Medulla oblongata (tissue), 1 donor: Measurements from ENCODE around the gene TLR3.

ENCODE experiments used
- DNase-seq: peaks from one replicate; pipeline ENCODE4 v3.0.0-alpha.2; 2015; ENCODE audit errors: extremely low spot score

The TLR3 gene

DNA sequence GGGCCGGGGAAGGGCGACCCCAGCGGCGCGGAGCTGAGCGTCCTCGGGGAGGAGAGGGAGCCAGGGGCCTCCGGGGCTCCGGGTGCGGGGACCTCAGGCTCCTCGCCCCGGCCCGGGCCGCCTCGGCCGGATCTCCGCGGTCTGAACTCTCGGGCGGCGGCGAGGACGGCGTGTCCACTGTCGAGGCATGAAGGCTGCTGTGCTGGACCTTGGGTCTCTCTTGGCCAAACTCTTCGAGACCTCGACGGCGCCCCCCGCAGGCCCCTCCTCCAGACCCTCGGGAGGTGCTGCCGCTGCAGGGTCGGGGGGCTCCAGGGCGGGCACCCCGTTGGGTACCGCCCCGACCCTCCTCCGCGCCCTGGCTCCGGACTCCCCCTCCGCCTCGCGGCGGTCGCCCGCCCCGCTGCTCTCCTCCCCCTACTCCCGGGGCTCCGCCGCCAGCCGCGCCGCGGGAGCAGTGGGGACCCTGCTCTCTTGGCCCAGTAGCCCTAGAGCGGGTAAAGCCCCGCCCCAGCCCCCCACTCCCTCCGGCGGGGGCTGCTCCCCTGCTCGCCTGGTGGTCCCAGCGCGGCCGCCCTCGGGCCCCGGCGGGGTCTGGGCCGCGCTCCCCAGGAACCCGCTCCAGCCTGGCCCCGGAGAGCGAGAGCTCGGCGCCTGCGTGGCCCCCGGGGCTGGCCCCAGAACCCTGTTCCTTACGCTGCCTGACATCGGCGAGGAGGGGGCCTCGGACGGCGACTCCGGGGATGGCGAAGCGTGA lies 36.1 kb downstream of the TLR3 start:
- DNase-seq = no peak

DNA sequence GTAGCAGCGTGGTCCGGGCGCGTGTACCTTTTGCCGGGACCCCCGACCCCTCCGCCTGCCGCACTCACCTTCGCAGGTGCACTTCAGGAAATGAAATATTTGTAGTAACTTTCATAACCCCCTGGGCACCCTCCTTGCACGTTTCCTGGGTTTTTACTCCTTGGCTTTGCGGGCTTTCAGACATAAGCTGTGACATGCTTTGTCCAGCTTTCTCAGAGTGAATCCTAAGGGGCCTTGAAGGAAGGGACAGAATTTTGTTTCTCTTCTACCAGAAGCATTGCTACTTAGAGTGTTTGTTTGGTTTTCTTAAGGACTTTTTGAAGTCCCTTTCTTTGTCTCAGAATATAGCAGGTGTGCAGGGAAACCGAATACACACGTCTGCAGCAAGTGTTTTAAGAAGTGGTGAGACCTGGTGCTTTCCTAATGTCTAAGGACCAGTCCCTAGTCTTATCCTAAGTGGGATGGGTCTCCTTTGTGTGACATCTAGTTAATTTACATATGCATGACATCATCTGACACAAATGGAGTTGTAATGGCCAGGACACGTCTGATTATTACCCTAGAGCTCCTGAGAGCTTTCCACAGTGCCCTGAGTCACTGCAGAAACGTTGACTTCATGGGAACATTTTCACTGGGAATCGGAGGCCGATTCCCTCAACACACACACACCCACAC lies 36.8 kb downstream of the TLR3 start:
- peak; percentile 46 for DNase-seq

DNA sequence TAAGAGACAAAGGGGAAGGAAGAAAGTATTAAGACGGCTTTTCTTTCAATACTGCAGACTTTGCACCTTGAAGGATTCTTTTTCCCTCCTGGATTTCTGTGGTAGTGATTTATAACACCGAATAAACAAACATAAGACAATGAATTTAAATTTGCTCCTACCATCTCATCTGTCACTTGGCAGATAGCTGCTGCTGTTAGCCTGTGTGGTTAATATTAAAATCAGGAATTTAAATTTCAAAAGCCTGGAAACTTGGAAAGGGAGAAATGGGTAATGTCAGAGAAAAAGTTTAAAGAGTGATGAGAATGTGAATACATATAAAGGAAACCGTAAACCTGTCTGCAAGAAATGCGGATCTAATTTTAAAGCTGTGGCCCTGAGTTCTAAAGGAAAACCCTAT lies 39.0 kb downstream of the TLR3 start:
- DNase-seq = no peak

DNA sequence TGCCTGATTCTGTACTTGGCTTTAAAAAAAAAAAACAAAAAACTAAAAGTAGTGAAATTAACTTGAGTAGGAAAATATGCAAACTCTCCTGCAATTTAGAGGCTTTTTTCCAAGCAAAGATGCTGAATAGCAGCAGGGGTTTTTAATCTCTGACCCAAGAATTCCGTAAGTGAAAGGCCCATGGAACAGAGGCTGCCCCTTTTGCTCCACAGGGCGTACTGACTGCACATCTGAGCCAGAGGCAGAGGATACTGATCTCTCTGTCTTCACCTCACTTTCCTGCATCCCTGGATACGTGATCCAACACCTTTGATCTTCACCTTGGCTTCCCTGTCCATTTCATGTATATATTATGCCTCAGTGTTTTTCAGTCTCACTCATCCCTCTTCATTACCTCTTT lies 39.4 kb downstream of the TLR3 start:
- DNase-seq = no peak

DNA sequence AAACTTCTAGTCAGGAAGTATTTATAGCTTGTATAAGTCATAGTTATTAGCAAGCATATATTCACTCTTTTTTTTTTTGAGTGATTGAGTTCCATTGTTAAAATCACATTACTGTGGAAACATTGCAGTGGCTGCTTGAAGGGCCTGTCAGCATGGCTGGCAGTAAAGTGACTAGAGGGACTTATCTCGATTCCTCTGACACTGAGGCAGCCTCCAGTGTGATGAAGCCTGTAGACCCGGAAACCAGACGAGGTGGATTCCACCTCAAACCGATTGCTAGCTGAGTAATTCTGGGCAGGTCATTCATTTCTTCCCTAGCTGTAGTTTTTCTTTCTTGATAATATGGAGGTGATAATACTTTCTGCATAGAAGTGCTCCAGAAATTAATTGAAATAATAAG lies 40.3 kb downstream of the TLR3 start:
- DNase-seq = no peak

DNA sequence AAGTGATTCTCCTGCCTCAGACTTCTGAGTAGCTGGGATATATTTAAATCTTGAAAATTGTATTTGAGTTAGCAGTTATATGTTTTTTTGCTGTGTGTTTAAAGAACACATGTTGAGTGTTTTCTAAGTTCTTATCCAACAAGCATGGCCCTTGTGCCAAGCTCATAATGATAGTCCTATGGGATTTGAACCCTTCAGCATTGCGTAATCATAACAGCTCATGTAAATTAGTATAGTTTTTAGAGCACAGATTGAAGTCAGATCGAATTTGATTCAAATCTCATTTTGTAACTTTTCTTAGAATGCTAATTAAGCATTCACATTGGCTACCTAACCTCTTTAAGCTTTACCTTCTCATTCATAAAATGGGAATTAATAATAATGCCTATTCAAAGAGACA lies 47.7 kb downstream of the TLR3 start:
- DNase-seq = no peak

DNA sequence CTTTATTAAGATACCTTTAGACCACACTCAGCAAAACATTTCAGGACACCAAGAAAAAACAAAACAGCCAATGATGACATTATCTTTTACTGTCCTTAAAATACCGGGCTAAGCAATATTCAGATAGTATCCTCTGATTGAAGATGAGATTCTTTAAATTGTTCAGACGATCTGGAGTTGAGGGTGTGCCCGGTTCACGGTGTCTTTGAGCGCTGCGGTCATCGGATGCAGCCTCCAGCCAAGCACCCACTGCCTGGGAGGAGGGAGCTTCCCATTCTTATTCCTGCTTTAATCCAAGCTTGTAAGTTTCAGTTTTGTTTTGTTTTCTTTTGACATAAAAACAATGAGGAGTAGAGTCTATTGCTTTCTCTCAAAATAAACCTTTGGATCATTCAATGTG lies 49.6 kb downstream of the TLR3 start:
- no peak for DNase-seq

DNA sequence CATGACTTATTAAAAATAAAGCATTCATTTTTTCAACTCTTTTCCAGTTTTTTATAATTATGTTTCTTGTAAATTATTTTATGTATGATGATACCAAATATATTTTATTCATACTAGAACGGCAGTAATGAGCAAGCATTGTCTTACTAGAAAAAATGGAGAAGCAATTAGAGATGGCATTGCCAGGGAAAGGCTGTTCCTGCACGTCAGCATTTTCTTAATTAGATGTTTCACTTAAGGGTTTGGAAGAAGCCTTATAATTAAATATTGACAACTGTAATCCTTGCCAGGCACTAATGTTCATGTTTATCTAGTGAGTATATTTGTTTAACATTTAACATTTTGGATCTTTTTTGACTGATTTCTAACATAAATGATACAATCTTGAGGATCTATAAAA lies 52.1 kb downstream of the TLR3 start:
- no peak for DNase-seq

DNA sequence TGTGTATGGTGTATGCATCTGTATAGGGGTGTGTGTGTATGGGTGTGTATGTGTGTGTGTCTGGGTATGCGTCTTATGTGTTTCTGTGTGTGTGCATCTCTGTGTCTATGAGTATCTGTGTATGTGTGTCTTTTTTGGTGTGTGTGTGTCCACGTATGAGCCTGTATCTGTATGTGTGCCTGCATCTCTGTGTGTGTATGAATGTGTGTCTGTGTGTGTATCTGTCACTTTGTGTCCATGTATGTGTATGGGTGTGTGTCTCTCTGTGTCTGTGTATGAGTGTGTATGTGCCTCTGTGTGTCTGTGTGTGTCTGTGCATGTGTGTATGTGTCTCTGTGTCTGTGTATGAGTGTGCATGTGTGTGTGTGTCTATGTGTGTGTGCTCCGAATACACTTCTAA lies 59.9 kb downstream of the TLR3 start:
- DNase-seq = no peak

DNA sequence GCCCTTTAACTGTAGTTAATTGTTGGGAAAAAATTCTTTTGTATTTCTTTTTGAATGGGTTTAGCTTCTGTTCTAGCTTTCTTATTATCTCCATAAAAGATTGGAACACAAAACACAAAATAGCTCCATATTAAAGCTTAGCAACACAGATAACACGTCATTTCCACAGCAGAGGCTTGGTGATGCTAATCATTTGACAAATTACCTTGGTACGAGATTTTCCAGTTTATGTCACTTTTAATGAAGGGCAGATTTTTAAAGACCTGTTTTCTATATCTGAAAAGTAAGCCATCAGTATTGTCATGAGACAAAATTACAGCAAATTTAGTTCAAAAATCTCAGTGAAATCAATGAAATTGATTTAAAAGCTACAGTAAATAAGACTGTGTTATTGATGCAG lies 63.0 kb downstream of the TLR3 start:
- no peak for DNase-seq

DNA sequence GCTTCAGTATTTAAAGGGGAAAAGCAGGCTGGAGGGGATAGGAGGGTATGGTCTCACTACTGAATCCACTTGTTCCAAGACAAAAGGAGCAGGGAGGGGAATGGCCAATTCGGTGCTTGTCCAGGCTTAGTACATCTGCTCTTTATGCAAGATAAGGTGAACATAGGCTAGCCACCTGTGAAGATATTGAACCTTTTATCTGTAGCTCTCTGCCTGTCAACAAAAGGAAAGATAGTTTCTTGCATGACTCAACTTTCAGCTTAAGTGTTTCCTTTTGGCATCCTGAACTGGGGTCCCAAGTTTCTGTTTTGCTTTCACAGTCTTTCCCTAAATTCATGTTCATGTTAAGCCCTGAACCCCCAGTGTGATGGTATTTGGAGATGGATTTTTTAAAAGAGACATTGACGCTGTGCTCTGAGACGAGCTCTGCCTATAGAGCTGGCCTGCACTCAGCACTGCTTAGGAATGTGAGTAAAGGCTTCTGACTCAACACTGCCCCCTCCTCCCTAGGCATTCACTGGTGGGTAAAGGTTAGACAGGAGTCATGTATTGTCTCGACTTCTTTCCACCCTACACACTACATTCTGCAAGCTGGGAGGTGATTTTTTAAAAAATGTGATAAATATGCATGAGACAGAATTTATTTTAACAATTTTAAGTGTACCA lies 63.8 kb downstream of the TLR3 start:
- DNase-seq = no peak

DNA sequence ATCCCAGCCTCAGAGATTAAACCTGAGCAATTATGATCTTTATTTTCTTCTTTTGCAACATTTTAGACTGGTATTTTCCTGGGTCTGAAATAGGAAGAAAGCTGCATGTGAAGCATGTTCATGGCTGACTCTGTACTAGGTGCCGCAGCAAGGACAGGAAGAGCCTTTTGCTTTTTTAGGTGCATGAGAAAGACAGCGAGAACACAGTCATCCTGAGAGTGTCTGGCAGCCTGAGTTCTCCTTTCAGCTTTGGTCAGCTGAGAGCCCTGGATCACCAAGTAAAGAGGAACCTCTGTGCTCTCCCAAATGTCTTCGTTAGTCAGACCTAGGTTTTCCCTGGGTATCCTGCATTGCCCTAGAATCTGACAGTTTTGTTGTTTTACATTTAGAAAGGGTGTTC lies 65.3 kb downstream of the TLR3 start:
- peak; percentile 88 for DNase-seq

DNA sequence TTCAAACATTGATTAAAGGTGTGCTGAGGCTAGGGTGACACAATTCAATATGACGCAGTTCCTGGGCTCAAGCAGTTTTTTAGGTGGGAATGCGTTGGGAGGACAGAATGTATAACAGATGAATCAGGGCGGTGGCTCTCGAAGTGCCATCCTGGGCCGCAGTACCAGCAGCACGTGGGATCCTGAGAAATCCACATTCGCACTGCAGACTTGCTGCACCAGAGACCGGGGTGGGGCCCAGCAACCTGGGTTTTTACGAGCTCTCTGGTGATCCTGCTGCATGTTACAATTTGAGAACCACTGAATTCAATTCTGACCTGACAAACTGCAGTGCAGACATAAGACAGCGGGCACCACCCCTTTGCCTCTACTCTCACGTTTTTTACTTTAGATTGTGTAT lies 65.9 kb downstream of the TLR3 start:
- DNase-seq = no peak

DNA sequence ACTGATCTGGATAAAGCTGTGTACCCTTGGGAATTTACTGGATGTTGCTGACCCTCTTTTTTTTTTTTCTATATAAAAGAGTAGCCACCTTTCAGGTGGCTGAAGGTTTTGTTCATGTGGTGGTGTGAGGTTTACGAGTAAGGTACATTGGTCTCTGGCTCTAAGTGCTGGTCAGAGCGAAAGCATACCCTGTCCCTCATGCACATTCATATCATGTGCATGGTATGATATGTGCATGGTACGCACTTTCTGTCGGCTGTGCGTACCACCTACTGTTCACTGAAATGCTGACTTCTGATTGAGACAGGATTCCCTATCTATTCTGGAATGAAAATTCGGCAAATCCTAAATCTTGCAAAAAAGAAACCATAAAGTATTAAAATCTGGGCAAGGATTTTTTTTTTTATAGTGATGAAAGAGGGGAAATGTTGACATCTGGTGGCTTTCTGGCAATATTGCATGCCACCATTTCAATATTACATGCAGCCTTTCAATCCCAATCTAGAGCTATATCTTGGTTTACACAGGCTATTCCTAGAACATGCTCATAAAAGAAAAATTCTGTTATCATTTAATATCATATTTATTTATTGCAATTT lies 68.3 kb downstream of the TLR3 start:
- peak; percentile 45 for DNase-seq
